Mesendoderm (in vitro differentiated cells): ENCODE data around the gene NHERF2.

Experiments
- DNase-seq: peaks from one replicate; pipeline ENCODE4 v3.0.0; 2013
- H2AK5ac ChIP-seq: 2 replicates; pipeline ENCODE4 v1.6.1; 2013; ENCODE audit warnings: low read length, inconsistent platforms
- H2BK120ac ChIP-seq: 2 replicates; pipeline ENCODE4 v1.6.1; 2013; ENCODE audit warnings: low read depth, mild to moderate bottlenecking, low read length, moderate library complexity, mixed read lengths
- H2BK15ac ChIP-seq: replicated peaks from 2 replicates; pipeline ENCODE4 v1.6.1; 2013; ENCODE audit warnings: low read depth, mild to moderate bottlenecking, moderate library complexity
- H2BK5ac ChIP-seq: 2 replicates; pipeline ENCODE4 v1.6.1; 2013; ENCODE audit warnings: low read length, inconsistent platforms
- H3K18ac ChIP-seq: 2 replicates; pipeline ENCODE4 v1.6.1; 2013; ENCODE audit warnings: mild to moderate bottlenecking, low read length, mixed read lengths
- H3K23ac ChIP-seq: one replicate; pipeline ENCODE4 v1.6.1; 2013; ENCODE audit warnings: low read length
- H3K27ac ChIP-seq: 2 replicates; pipeline ENCODE4 v1.5.1; 2013; ENCODE audit warnings: low read depth, mild to moderate bottlenecking, inconsistent platforms, low read length, moderate library complexity
- H3K27me3 ChIP-seq: 2 replicates; pipeline ENCODE4 v1.6.1; 2013; ENCODE audit warnings: low read length, control low read depth, mild to moderate bottlenecking, inconsistent platforms; ENCODE audit not compliant: insufficient read depth, poor library complexity
- H3K36me3 ChIP-seq: 2 replicates; pipeline ENCODE4 v1.6.1; 2013; ENCODE audit warnings: low read length, inconsistent platforms; ENCODE audit not compliant: control insufficient read depth, insufficient read depth
- H3K4ac ChIP-seq: one replicate; pipeline ENCODE4 v1.6.1; 2013; ENCODE audit warnings: low read depth, mild to moderate bottlenecking, low read length, moderate library complexity
- H3K4me1 ChIP-seq: 2 replicates; pipeline ENCODE4 v1.6.1; 2013; ENCODE audit warnings: low read depth, low read length, inconsistent platforms; ENCODE audit not compliant: control insufficient read depth
- H3K4me2 ChIP-seq: 2 replicates; pipeline ENCODE4 v1.6.1; 2013; ENCODE audit warnings: low read length
- H3K4me3 ChIP-seq: 2 replicates; pipeline ENCODE4 v1.5.1; 2013; ENCODE audit warnings: mild to moderate bottlenecking, low read length
- H3K56ac ChIP-seq: one replicate; pipeline ENCODE4 v1.6.1; 2013; ENCODE audit warnings: low read length
- H3K79me1 ChIP-seq: 2 replicates; pipeline ENCODE4 v1.6.1; 2013; ENCODE audit warnings: low read length, inconsistent platforms
- H3K79me2 ChIP-seq: 2 replicates; pipeline ENCODE4 v1.6.1; 2013; ENCODE audit warnings: mild to moderate bottlenecking, low read length; ENCODE audit not compliant: control insufficient read depth, insufficient read depth
- H3K9ac ChIP-seq: 2 replicates; pipeline ENCODE4 v1.6.1; 2013; ENCODE audit warnings: low read length, inconsistent platforms
- H4K5ac ChIP-seq: one replicate; pipeline ENCODE4 v1.6.1; 2013; ENCODE audit warnings: low read length
- H4K8ac ChIP-seq: one replicate; pipeline ENCODE4 v1.6.1; 2013; ENCODE audit warnings: low read depth, mild to moderate bottlenecking, control low read depth, low read length, moderate library complexity
- WGBS: extraction: QIAGEN DNeasy Blood & Tissue Kit; methylation state at CpG from one replicate; pipeline ENCODE4 v1.1.7; 2013; ENCODE audit warnings: low lambda C conversion rate, missing lambda C conversion rate; ENCODE audit not compliant: insufficient coverage; ENCODE audit errors: extremely low coverage; 5-methylcytosine and 5-hydroxymethylcytosine counted together

The NHERF2 gene

DNA sequence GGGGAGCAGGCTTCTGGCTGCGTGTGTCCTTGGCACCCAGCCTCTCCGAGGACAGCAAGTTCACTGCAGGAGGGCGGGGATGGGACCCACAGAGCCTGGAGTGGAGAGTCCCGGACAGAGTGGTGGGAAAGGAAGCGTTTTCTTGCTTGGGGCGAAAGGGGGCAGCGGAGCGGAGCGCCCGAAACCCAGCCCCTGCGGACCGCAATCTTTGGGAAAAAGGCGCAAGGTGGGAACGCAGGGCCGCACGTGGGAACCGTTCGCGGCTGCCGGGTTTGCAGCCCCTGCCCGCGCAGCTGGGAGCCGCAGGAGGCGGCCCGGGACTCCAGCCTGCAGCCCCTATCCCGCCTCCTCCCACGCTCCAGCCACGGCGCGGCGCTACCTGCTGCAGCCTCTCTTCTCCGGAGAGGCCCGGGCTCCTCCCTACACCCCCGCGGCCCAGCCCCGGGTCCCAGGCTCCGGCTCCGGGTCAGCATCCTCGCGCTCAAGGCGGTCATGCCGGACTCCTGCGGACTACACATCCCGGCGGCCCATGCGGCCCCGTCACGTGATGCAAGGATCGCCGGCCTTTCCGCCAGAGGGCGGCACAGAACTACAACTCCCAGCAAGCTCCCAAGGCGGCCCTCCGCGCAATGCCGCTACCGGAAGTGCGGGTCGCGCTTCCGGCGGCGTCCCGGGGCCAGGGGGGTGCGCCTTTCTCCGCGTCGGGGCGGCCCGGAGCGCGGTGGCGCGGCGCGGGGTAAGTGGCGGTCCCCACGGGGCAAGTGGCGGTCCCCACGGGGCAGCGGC lies 20.8 kb downstream of the NHERF2 start, which contains the start of the genes NTHL1 and TSC2:
NTHL1 (minus strand) TSS at position 505 of the 786 bp plus-strand sequence; CDS start at position 494, 11 bp downstream.
TSC2 (plus strand) TSS at position 656 of the 786 bp plus-strand sequence. CDS start 631 bp downstream, outside the sequence.
- Histone ChIP-seq H3K18ac (peak within 1 kb of the TSS; percentile 44), H2BK120ac (no peak within 1 kb of the TSS), H3K79me2 (peaks cover 2% of the 10 kb centered on the region), H4K5ac (no peak within 1 kb of the TSS), H3K9ac (peak within 1 kb of the TSS; percentile 85), H3K56ac (peak within 1 kb of the TSS; percentile 93), H2BK15ac (no peak within 1 kb of the TSS), H3K4me2 (peak within 1 kb of the TSS; percentile 92), H3K36me3 (no peaks in the 10 kb centered on the region), H3K27ac (no peak within 1 kb of the TSS), H3K79me1 (peaks cover 6% of the 10 kb centered on the region), H3K4me1 (peaks cover 2% of the 10 kb centered on the region), H2AK5ac (no peak within 1 kb of the TSS), H2BK5ac (no peak within 1 kb of the TSS), H3K27me3 (no peaks in the 10 kb centered on the region), H3K4me3 (peak within 1 kb of the TSS; percentile 79), H4K8ac (no peak within 1 kb of the TSS), H3K4ac (no peak within 1 kb of the TSS), H3K23ac (no peak within 1 kb of the TSS)
- no CpG with 5 or more reads among the region's 81 CpGs for whole genome bisulfite sequencing
- DNase-seq, result peak; percentile 98

DNA sequence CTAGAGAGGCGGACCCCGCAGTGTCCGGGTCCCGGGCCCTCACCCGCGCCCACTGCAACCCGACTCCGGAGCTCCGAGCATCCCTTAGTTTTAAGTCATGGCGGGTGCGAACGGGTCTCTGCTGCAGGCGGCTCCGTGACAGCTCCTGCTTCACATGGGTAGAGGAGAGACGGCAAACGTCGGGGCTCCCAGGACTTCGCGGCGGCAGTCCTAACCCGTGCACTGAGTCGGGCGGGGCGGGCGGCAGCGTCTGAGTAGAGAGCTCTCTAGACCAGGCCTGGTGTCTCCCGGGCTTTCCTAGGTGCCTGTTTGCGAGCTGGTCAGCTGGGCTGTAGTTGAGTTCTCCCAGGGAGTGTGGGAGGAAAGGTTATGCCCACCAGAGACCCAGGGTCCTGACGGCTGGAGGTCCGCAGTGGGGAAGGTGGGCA lies 21.4 kb downstream of the NHERF2 start:
- Histone ChIP-seq H2BK120ac (no peak overlapping the region), H2BK15ac (no peak overlapping the region), H3K79me1 (peaks cover 6% of the 10 kb centered on the region), H3K4me2 (peak overlapping the region; percentile 92), H3K23ac (no peak overlapping the region), H2BK5ac (no peak overlapping the region), H3K56ac (peak overlapping the region; percentile 84), H3K4me3 (peak overlapping the region; percentile 79), H3K4me1 (peaks cover 2% of the 10 kb centered on the region), H4K8ac (no peak overlapping the region), H3K18ac (peak overlapping the region; percentile 44), H2AK5ac (no peak overlapping the region), H3K27me3 (no peaks in the 10 kb centered on the region), H4K5ac (no peak overlapping the region), H3K36me3 (no peaks in the 10 kb centered on the region), H3K9ac (peak overlapping the region; percentile 85), H3K27ac (no peak overlapping the region), H3K4ac (no peak overlapping the region), H3K79me2 (peaks cover 2% of the 10 kb centered on the region)
- DNase-seq, result no peak
- no CpG with 5 or more reads among the region's 30 CpGs for WGBS

DNA sequence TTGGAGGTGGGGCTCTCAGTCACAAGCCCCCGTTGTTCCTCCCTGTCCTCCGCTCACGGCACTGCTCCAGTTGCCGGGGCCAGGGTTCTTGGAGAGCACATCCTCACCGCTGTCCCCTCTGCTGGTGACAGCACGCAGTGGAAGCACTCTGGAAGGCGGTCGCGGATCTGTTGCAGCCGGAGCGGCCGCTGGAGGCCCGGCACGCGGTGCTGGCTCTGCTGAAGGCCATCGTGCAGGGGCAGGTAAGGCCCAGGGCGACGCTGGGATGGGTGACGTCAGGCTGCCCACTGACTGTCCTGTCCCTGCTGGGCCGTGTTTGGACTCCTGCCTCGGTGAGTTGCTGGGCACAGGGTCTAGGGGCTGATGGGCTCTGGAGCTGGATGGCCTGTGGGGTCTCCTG lies 26.5 kb downstream of the NHERF2 start:
- H3K27ac ChIP-seq, result no peak overlapping the region
- H3K79me2 ChIP-seq, result peaks cover 2% of the 10 kb centered on the region
- H3K27me3 ChIP-seq, result no peaks in the 10 kb centered on the region
- no peak overlapping the region for H3K23ac ChIP-seq
- no peaks in the 10 kb centered on the region for H3K4me1 ChIP-seq
- WGBS, result no CpG with 5 or more reads among the region's 21 CpGs
- no peak overlapping the region for H2AK5ac ChIP-seq
- no peak overlapping the region for H4K5ac ChIP-seq
- H3K4ac ChIP-seq, result no peak overlapping the region
- H3K9ac ChIP-seq, result no peak overlapping the region
- H3K79me1 ChIP-seq, result peaks cover 4% of the 10 kb centered on the region
- H3K36me3 ChIP-seq, result peaks cover 4% of the 10 kb centered on the region
- no peak overlapping the region for H3K4me2 ChIP-seq
- H4K8ac ChIP-seq, result no peak overlapping the region
- no peak overlapping the region for H3K4me3 ChIP-seq
- DNase-seq, result no peak
- H2BK120ac ChIP-seq, result no peak overlapping the region
- no peak overlapping the region for H3K56ac ChIP-seq
- H2BK15ac ChIP-seq, result no peak overlapping the region
- no peak overlapping the region for H3K18ac ChIP-seq
- no peak overlapping the region for H2BK5ac ChIP-seq

DNA sequence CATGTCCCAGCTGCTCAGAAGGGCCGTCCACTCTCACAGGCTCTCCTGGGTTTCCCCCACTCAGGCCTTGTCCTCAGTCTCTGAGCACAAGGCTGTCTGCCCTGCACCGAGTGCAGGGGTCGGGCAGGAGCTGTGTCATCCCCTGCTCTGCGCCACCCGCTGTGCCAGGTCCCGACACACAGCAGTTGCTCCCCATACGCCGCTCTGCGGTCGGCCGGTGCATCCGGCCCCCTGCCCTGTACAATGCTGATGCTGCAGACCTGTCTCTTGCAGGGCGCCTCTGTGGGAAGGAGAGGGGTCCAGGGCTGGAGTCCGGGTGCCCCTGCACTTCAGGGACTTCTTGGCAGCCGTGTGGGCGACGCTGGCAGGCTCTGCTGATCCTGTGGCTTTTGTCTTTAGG lies 27.2 kb downstream of the NHERF2 start:
- no CpG with 5 or more reads among the region's 17 CpGs for WGBS
- DNase-seq, result no peak
- Histone ChIP-seq H3K9ac (no peak overlapping the region), H3K18ac (no peak overlapping the region), H2AK5ac (no peak overlapping the region), H3K4ac (no peak overlapping the region), H4K8ac (no peak overlapping the region), H3K27me3 (no peaks in the 10 kb centered on the region), H2BK5ac (no peak overlapping the region), H4K5ac (no peak overlapping the region), H2BK120ac (no peak overlapping the region), H2BK15ac (no peak overlapping the region), H3K4me3 (no peak overlapping the region), H3K79me2 (no peaks in the 10 kb centered on the region), H3K23ac (no peak overlapping the region), H3K27ac (no peak overlapping the region), H3K4me2 (no peak overlapping the region), H3K79me1 (no peaks in the 10 kb centered on the region), H3K4me1 (no peaks in the 10 kb centered on the region), H3K56ac (no peak overlapping the region), H3K36me3 (peaks cover 4% of the 10 kb centered on the region)

DNA sequence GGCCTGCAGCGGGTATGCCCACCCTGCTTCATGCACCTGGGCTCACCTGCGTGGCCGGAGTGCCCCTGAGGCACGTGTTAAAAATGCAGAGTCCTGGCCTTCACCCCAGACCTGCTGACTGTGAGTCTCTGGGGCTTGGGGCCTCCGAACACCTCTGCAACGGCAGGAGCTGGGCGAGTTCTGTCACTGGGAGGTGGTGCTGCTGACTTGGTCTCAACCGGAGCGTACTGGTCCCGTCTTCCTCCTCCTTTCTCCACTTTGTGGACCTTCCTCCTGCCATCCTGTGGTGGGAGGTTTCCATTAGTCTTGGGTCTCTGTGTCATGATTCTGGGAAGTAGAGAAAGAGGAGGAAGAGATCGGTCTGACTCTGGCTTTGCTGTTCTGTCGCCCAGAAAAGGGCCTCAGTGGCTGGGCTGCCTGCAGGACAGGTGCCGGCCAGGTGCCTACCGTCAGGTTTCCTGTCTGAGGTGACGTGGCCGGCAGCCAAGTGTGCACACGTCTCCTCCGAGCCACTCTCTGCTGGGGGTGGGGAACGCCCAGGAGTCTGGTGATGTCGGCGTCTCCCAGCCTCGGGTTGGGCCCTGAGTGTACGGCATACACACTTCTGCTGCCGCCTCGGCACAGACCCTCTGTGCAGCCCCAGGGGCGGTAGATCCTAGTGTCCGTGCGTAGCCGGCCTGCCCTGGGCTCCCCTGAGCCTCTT lies 28.0 kb downstream of the NHERF2 start:
- H2AK5ac ChIP-seq, result no peak overlapping the region
- H3K4me1 ChIP-seq, result no peaks in the 10 kb centered on the region
- H3K27me3 ChIP-seq, result no peaks in the 10 kb centered on the region
- H3K4me2 ChIP-seq, result no peak overlapping the region
- no peak for DNase-seq
- no peaks in the 10 kb centered on the region for H3K79me2 ChIP-seq
- no CpG with 5 or more reads among the region's 29 CpGs for WGBS
- H3K79me1 ChIP-seq, result no peaks in the 10 kb centered on the region
- H3K4me3 ChIP-seq, result no peak overlapping the region
- no peak overlapping the region for H2BK5ac ChIP-seq
- no peak overlapping the region for H3K4ac ChIP-seq
- no peak overlapping the region for H2BK15ac ChIP-seq
- no peak overlapping the region for H3K18ac ChIP-seq
- H3K23ac ChIP-seq, result no peak overlapping the region
- H3K27ac ChIP-seq, result no peak overlapping the region
- no peak overlapping the region for H2BK120ac ChIP-seq
- no peak overlapping the region for H3K9ac ChIP-seq
- no peak overlapping the region for H4K5ac ChIP-seq
- peaks cover 4% of the 10 kb centered on the region for H3K36me3 ChIP-seq
- no peak overlapping the region for H4K8ac ChIP-seq
- no peak overlapping the region for H3K56ac ChIP-seq
